Breast epithelium (tissue), 3 donors: Measurements from ENCODE around the gene TMEM63C.

Source experiments
- CTCF ChIP-seq, 3 donors: fragments of 450-650 bp; IDR thresholded peaks; one replicate each; pipeline ENCODE4 v1.5.1; 2016 to 2017; ENCODE audit warnings: antibody characterized with exemption in 3 of 3, mild to moderate bottlenecking in 3 of 3, moderate library complexity in 3 of 3
- POLR2A ChIP-seq: fragments of 450-650 bp; IDR thresholded peaks from one replicate; pipeline ENCODE4 v1.6.1; 2016; ENCODE audit warnings: antibody characterized with exemption, mild to moderate bottlenecking, moderate library complexity

GRCh38 chr14:77154421-77154820 is 27.2 kb upstream of the TMEM63C start:
- no peak for TF ChIP-seq CTCF (IDR thresholded peaks at IDR 0.05)
- TF ChIP-seq POLR2A = no peak
